ENCODE measurements around the gene SYAP1.

The SYAP1 gene

DNA sequence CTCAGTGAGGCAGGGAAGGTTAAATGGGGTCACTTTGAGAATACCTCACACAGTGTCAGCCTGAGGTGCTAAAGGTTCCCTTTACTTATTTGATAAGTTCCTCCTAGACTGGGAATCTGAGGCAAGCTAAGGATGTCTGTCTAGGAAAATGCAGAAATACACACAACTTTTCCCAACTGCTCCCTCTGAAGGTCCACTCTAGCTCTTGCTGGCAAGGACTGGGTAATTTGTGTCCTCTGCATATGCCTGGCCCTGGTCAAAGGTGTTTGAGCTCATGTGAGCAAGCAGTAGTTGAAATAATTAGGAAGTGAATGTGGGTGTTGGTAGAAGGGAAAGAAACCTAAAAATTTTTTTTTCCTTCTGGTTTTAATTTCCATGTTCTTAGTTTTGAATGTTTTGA is 88.1 kb downstream of the SYAP1 start:
- TF ChIP-seq, protein P1, sequence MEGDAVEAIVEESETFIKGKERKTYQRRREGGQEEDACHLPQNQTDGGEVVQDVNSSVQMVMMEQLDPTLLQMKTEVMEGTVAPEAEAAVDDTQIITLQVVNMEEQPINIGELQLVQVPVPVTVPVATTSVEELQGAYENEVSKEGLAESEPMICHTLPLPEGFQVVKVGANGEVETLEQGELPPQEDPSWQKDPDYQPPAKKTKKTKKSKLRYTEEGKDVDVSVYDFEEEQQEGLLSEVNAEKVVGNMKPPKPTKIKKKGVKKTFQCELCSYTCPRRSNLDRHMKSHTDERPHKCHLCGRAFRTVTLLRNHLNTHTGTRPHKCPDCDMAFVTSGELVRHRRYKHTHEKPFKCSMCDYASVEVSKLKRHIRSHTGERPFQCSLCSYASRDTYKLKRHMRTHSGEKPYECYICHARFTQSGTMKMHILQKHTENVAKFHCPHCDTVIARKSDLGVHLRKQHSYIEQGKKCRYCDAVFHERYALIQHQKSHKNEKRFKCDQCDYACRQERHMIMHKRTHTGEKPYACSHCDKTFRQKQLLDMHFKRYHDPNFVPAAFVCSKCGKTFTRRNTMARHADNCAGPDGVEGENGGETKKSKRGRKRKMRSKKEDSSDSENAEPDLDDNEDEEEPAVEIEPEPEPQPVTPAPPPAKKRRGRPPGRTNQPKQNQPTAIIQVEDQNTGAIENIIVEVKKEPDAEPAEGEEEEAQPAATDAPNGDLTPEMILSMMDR (IDR thresholded peaks at IDR 0.05; ENCODE audit: control insufficient read depth, extremely low read depth, insufficient read depth) = no peak

DNA sequence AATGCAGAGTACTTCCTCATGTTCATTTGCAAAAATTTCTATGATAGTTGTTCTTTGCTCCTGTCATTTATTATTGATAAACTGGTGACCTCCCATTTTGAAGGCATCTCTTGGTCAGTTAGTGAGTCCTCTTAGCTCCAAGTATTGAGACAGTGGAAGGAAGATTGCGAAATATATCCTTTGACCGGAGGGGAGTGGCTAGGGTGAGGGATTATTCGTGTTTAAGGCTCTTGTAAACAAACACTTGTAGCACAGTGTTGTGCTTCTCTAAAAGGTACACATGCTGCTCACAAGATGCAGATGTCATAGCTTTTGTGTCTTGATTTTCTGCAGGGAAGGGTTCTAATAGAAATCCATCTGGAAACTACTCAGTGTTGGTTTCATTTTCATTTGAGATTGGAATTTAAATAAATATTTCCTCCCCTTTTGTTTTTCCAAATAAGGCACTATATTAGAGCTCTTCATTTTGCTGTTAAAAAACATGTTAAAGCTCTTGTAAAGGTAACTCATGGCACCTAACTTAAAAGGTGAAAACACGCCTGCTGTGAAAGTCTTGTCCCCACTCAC is 88.6 kb downstream of the SYAP1 start:
- peak overlapping the region; percentile 28 for H3K4me3 ChIP-seq (ENCODE audit: low read depth, low read length)
- DNase-seq (ENCODE audit: low read depth) = no peak
- TF ChIP-seq, protein P1 (IDR thresholded peaks at IDR 0.05; ENCODE audit: control insufficient read depth, extremely low read depth, insufficient read depth) = no peak

More for the DNA sequence above, 88.1 kb downstream of the SYAP1 start:
- peak overlapping the region; percentile 28 for H3K4me3 ChIP-seq (ENCODE audit: low read depth, low read length)
- no peak for DNase-seq (ENCODE audit: low read depth)

DNA sequence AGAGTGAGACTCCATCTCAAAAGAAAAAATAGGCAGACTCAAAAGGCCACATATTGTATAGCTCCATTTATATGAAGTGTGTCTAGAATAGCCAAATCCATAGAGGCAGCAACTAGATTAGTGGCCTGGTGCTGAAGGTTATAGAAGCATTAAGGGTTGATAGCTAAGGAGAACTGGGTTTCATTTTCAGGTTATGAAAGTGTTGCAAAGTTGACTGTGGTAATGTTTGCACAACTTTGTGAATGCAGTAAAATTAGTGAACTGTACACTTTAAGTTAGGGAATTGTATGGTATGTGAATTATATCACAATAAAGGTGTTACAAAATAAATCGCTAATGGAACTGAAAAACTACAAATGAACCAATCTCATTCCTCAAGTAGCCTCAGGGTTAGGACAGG is 95.2 kb downstream of the SYAP1 start:
- H3K4me3 ChIP-seq (ENCODE audit: low read depth, low read length) = no peak overlapping the region
- TF ChIP-seq, protein P1 (IDR thresholded peaks at IDR 0.05; ENCODE audit: control insufficient read depth, extremely low read depth, insufficient read depth) = no peak
- no peak for DNase-seq (ENCODE audit: low read depth)

All from LNCaP clone FGC (cell line).